H1 (cell line): Measurements from ENCODE around the gene SMURF2. TPM values are rescaled to one million over a fixed set of nuclear protein-coding genes. Genes with fewer than 3 reads are reported as not detected.

Experiments used
- CTCF ChIA-PET: fragments of 300-600 bp; sonication (Branson Sonifier 250); formaldehyde crosslinking; loops from one replicate; lab custom pipeline; 2021; ENCODE audit not compliant: partially characterized antibody; lab: Charles Lee
- POLR2A ChIA-PET: fragments of 300-600 bp; sonication (Branson Sonifier 250); formaldehyde crosslinking; loops from one replicate; lab custom pipeline; 2021; ENCODE audit warnings: inconsistent platforms; ENCODE audit not compliant: partially characterized antibody; lab: Charles Lee
- DNase-seq, 2 experiments: peaks; one replicate each; pipeline versions ENCODE4 v3.0.0 to v3.0.0-alpha.2; 2010 to 2022; ENCODE audit warnings: low spot score in 2 of 2, low read depth in 1 of 2, mixed read lengths in 1 of 2
- FAIRE-seq: peaks from 2 replicates; lab custom pipeline; 2011; peaks lifted over from hg19 to GRCh38; lab: Jason Lieb, UNC
- H2AFZ ChIP-seq: 2 replicates; pipeline ENCODE4 v1.8.1; 2012; ENCODE audit warnings: low read length, inconsistent platforms
- H2AK5ac ChIP-seq: 2 replicates; pipeline ENCODE4 v1.6.1; 2013; ENCODE audit warnings: low read depth, low read length
- H2BK120ac ChIP-seq: replicated peaks from 2 replicates; pipeline ENCODE3; 2013; ENCODE audit warnings: low read depth, low read length, inconsistent platforms
- H2BK12ac ChIP-seq: 2 replicates; pipeline ENCODE4 v1.6.1; 2013; ENCODE audit warnings: low read depth, low read length
- H2BK15ac ChIP-seq: 2 replicates; pipeline ENCODE4 v1.6.1; 2013; ENCODE audit warnings: low read length
- H2BK20ac ChIP-seq: 2 replicates; pipeline ENCODE4 v1.6.1; 2013; ENCODE audit warnings: low read length
- H2BK5ac ChIP-seq: 2 replicates; pipeline ENCODE4 v1.6.1; 2013; ENCODE audit warnings: low read depth, low read length
- H3K14ac ChIP-seq: 2 replicates; pipeline ENCODE4 v1.6.1; 2013; ENCODE audit warnings: inconsistent platforms; ENCODE audit not compliant: insufficient read length
- H3K18ac ChIP-seq: 2 replicates; pipeline ENCODE4 v1.6.1; 2013; ENCODE audit warnings: low read length; ENCODE audit errors: extremely low read depth
- H3K23ac ChIP-seq: 2 replicates; pipeline ENCODE4 v1.6.1; 2013; ENCODE audit warnings: inconsistent platforms; ENCODE audit not compliant: insufficient read length
- H3K23me2 ChIP-seq: 2 replicates; pipeline ENCODE4 v1.6.1; 2013; ENCODE audit warnings: low read depth, low read length
- H3K27ac ChIP-seq: 2 replicates; pipeline ENCODE4 v1.6.1; 2011; ENCODE audit warnings: low read depth, low read length, inconsistent platforms
- H3K27me3 ChIP-seq, 4 experiments: replicated peaks in 1 of 4; 1 replicate in 1 of 4; 2 replicates in 3 of 4; pipeline versions ENCODE4 v1.6.1 to v1.8.1; 2011 to 2013; ENCODE audit warnings: low read length in 3 of 4, mild to moderate bottlenecking in 3 of 4, inconsistent platforms in 2 of 4, mixed read lengths in 2 of 4, moderate library complexity in 1 of 4; ENCODE audit not compliant: control insufficient read depth in 3 of 4, insufficient read depth in 3 of 4; ENCODE audit errors: extremely low read depth in 1 of 4
- H3K36me3 ChIP-seq, 4 experiments: 2 replicates each; pipeline versions ENCODE4 v1.6.1 to v1.8.1; 2011 to 2013; ENCODE audit warnings: mild to moderate bottlenecking in 4 of 4, low read length in 3 of 4, moderate library complexity in 2 of 4, control low read depth in 1 of 4, inconsistent platforms in 1 of 4; ENCODE audit not compliant: insufficient read depth in 4 of 4, control insufficient read depth in 2 of 4
- H3K4ac ChIP-seq: replicated peaks from 2 replicates; pipeline ENCODE3; 2013; ENCODE audit warnings: low read length, low read depth, mixed read lengths, inconsistent platforms; ENCODE audit not compliant: insufficient read length
- H3K4me1 ChIP-seq, 4 experiments: replicated peaks in 1 of 4; 1 replicate in 1 of 4; 2 replicates in 3 of 4; pipeline versions ENCODE4 v1.6.1 to v1.8.1; 2011 to 2013; ENCODE audit warnings: low read length in 3 of 4, inconsistent platforms in 2 of 4, mixed read lengths in 1 of 4; ENCODE audit not compliant: insufficient read depth in 4 of 4, control insufficient read depth in 3 of 4
- H3K4me2 ChIP-seq, 2 experiments: 2 replicates each; pipeline versions ENCODE4 v1.6.1 to v1.8.1; 2011 to 2013; ENCODE audit warnings: low read depth in 2 of 2, low read length in 2 of 2, control low read depth in 1 of 2, inconsistent platforms in 1 of 2, mild to moderate bottlenecking in 1 of 2; ENCODE audit not compliant: insufficient read depth in 1 of 2
- H3K4me3 ChIP-seq, 4 experiments: fragments of 200-600, 300-600 bp in 1 of 4; sonication (generic), shearing (Covaris generic), sonication (Bioruptor Twin) in 1 of 4; 2 replicates each; pipeline versions ENCODE4 v1.5.1 to v1.8.1; 2011 to 2016; ENCODE audit warnings: low read length in 4 of 4, low read depth in 3 of 4, control low read depth in 2 of 4, inconsistent platforms in 2 of 4, mild to moderate bottlenecking in 2 of 4, mixed read lengths in 1 of 4, moderate library complexity in 1 of 4; ENCODE audit not compliant: insufficient read depth in 2 of 4; ENCODE audit errors: extremely low read depth in 1 of 4
- H3K56ac ChIP-seq: replicated peaks from 2 replicates; pipeline ENCODE3; 2013; ENCODE audit warnings: low read depth, mild to moderate bottlenecking, mixed read lengths, low read length, inconsistent platforms; ENCODE audit not compliant: insufficient read length
- H3K79me1 ChIP-seq: 2 replicates; pipeline ENCODE4 v1.6.1; 2013; ENCODE audit warnings: low read depth, low read length, control low read depth
- H3K79me2 ChIP-seq, 2 experiments: 2 replicates each; pipeline versions ENCODE4 v1.6.1 to v1.8.1; 2012 to 2013; ENCODE audit warnings: low read length in 2 of 2, mild to moderate bottlenecking in 2 of 2, inconsistent platforms in 1 of 2; ENCODE audit not compliant: insufficient read depth in 2 of 2, control insufficient read depth in 1 of 2
- H3K9ac ChIP-seq, 4 experiments: replicated peaks in 1 of 4; 1 replicate in 1 of 4; 2 replicates in 3 of 4; pipeline versions ENCODE4 v1.6.1 to v1.8.1; 2011 to 2013; ENCODE audit warnings: low read depth in 3 of 4, low read length in 3 of 4, control low read depth in 2 of 4, mild to moderate bottlenecking in 2 of 4, moderate library complexity in 2 of 4, inconsistent platforms in 1 of 4; ENCODE audit errors: extremely low read depth in 1 of 4
- H3K9me3 ChIP-seq, 2 experiments: 2 replicates each; pipeline versions ENCODE4 v1.6.1 to v1.8.1; 2012 to 2013; ENCODE audit warnings: mild to moderate bottlenecking in 2 of 2, moderate library complexity in 2 of 2, control low read depth in 1 of 2, inconsistent platforms in 1 of 2, low read depth in 1 of 2, low read length in 1 of 2, mixed read lengths in 1 of 2; ENCODE audit not compliant: insufficient read depth in 2 of 2
- H4K20me1 ChIP-seq, 2 experiments: replicated peaks in 1 of 2; 2 replicates each; pipeline versions ENCODE3 to v1.8.1; 2011 to 2013; ENCODE audit warnings: inconsistent platforms in 2 of 2, low read length in 2 of 2, mild to moderate bottlenecking in 1 of 2; ENCODE audit not compliant: insufficient read depth in 2 of 2, control insufficient read depth in 1 of 2
- H4K5ac ChIP-seq: 2 replicates; pipeline ENCODE4 v1.6.1; 2013; ENCODE audit warnings: low read length, low read depth, mixed read lengths, inconsistent platforms; ENCODE audit not compliant: insufficient read length
- H4K8ac ChIP-seq: 2 replicates; pipeline ENCODE4 v1.8.0; 2013; ENCODE audit warnings: mild to moderate bottlenecking, moderate library complexity, low read length, inconsistent platforms; ENCODE audit not compliant: insufficient read depth; ENCODE audit errors: extremely low read depth
- H4K91ac ChIP-seq: replicated peaks from 2 replicates; pipeline ENCODE3; 2013; ENCODE audit warnings: low read length, mixed read lengths, inconsistent platforms; ENCODE audit not compliant: insufficient read length
- WGBS, 2 experiments: shearing (Covaris generic) in 1 of 2; methylation state at CpG; one replicate each; pipeline versions ENCODE4 v1.1.6 to v1.1.7; 2013 to 2015; ENCODE audit warnings: low lambda C conversion rate in 2 of 2, mixed read lengths in 2 of 2, inconsistent platforms in 1 of 2, low coverage in 1 of 2, missing lambda C conversion rate in 1 of 2; ENCODE audit not compliant: insufficient replicate concordance in 2 of 2, insufficient coverage in 1 of 2, insufficient read length in 1 of 2; ENCODE audit errors: extremely low coverage in 1 of 2, missing lambda C conversion rate in 1 of 2; 5-methylcytosine and 5-hydroxymethylcytosine counted together
- polyA plus RNA-seq, 7 experiments: library from polyadenylated mRNA; depleted of rRNA in 3 of 7; stranded (reverse) in 5 of 7; unstranded in 2 of 7; fragments of >200 nt in 5 of 7; fragments of 200-250 nt in 2 of 7; gene quantifications; 1 replicate in 5 of 7; 2 replicates in 1 of 7; 4 replicates in 1 of 7; pipeline versions ENCODE4 v1.2.1 to v1.2.3, GENCODE V29; 2011 to 2013; ENCODE audit warnings: missing spikeins in 2 of 7, mixed read lengths in 2 of 7
- total RNA-seq: library from RNA; stranded (reverse); fragmentation: NEBNext Ultra II Directional; extraction: Animal tissue kit (Norgen Biotek cat#: 25700); gene quantifications from 2 replicates; pipeline ENCODE4 v1.2.1, GENCODE V29; 2021
- TF ChIP-seq, protein P1 (sequence below): IDR thresholded peaks from 2 replicates; pipeline ENCODE4 v1.6.1; 2012; ENCODE audit warnings: inconsistent platforms

The SMURF2 gene
- total and polyA plus RNA-seq, 2 of the 8 experiments (the other 6 are each of a cell fraction or from before 2014, with no cell fraction given): 7.2 to 29.2 TPM

DNA sequence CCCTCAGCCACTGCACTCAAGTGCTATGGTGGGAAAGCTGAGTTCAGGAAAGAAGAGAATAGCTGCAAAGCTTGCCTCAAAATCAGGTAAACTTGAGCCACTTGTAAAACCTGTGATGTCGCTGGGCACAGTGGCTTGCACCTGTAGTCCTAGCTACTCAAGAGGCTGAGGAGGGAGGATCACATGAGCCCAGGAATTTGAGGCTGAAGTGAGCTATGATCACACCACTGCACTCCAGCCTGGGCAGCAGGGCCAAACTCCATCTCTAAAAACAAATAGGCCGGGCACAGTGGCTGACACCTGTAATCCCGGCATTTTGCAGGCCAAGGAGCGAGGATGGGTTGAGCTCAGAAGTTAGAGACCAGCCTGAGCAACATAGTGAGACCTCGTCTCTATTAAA lies 26.4 kb upstream of the SMURF2 start:
- H3K27ac ChIP-seq: no peak overlapping the region

More for the DNA sequence above, 26.4 kb upstream of the SMURF2 start:
- H2AK5ac ChIP-seq: no peak overlapping the region
- no peak for FAIRE-seq
- no peak for DNase-seq
- H3K9ac ChIP-seq: no peak overlapping the region
- no peak overlapping the region for H3K4ac ChIP-seq
- no peaks in the 10 kb centered on the region for H3K79me2 ChIP-seq
- H3K9me3 ChIP-seq: no peaks in the 10 kb centered on the region
- no peak overlapping the region for H4K8ac ChIP-seq
- H3K27me3 ChIP-seq: no peaks in the 10 kb centered on the region
- no peak overlapping the region for H2BK15ac ChIP-seq
- ChIA-PET CTCF (interaction anchor here (0.8 to 1.4 kb wide), 2 partner anchors 77 to 1837 kb away, joined by 3 read pairs; no protein-coding TSS in a partner anchor), POLR2A (interaction anchor here (1.7 kb wide), 1 partner anchor 27 kb away, joined by 4 read pairs; the partner anchor contains the start of gene SMURF2)
- H3K4me3 ChIP-seq: no peak overlapping the region
- no peak overlapping the region for H2BK120ac ChIP-seq
- no peaks in the 10 kb centered on the region for H4K20me1 ChIP-seq
- H2BK12ac ChIP-seq: no peak overlapping the region
- TF ChIP-seq, protein P1, sequence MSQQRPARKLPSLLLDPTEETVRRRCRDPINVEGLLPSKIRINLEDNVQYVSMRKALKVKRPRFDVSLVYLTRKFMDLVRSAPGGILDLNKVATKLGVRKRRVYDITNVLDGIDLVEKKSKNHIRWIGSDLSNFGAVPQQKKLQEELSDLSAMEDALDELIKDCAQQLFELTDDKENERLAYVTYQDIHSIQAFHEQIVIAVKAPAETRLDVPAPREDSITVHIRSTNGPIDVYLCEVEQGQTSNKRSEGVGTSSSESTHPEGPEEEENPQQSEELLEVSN: no peak
- no peak overlapping the region for H3K56ac ChIP-seq
- no peaks in the 10 kb centered on the region for H3K23me2 ChIP-seq
- H3K14ac ChIP-seq: no peak overlapping the region
- 90% methylated on average over 5 of the region's 5 CpGs; no CpG with 5 or more reads in 1 of the 2 experiments for WGBS, 2 experiments
- no peak overlapping the region for H2BK5ac ChIP-seq
- no peaks in the 10 kb centered on the region for H3K4me1 ChIP-seq
- no peak overlapping the region for H3K18ac ChIP-seq
- H3K79me1 ChIP-seq: no peaks in the 10 kb centered on the region
- no peak overlapping the region for H3K4me2 ChIP-seq
- H2AFZ ChIP-seq: no peak overlapping the region
- H3K23ac ChIP-seq: no peak overlapping the region
- no peak overlapping the region for H2BK20ac ChIP-seq
- no peaks in the 10 kb centered on the region for H3K36me3 ChIP-seq
- H4K91ac ChIP-seq: no peak overlapping the region
- H4K5ac ChIP-seq: no peak overlapping the region
